Testis (tissue), 3 donors: ENCODE measurements around the gene PTPRA. TPM values are rescaled to one million over a fixed set of nuclear protein-coding genes. Genes with fewer than 3 reads are reported as not detected.

Source experiments
- DNase-seq: peaks from one replicate; pipeline ENCODE4 v3.0.0-alpha.2; 2019
- H3K27ac ChIP-seq, 2 donors: fragments of 200-600 bp; sonication (generic); one replicate each; pipeline ENCODE4 v1.5.1; 2019
- H3K27me3 ChIP-seq: fragments of 200-600 bp; sonication (generic); one replicate; pipeline ENCODE4 v1.5.1; 2019
- H3K36me3 ChIP-seq: fragments of 200-600 bp; sonication (generic); one replicate; pipeline ENCODE4 v1.5.1; 2017; ENCODE audit warnings: low read depth; ENCODE audit errors: missing control alignments
- H3K4me1 ChIP-seq: fragments of 200-600 bp; sonication (generic); one replicate; pipeline ENCODE4 v1.5.1; 2019
- H3K4me3 ChIP-seq, 2 donors: fragments of 200-600 bp; sonication (generic); one replicate each; pipeline ENCODE4 v1.5.1; 2017 to 2019
- H3K9me3 ChIP-seq: fragments of 200-600 bp; sonication (generic); one replicate; pipeline ENCODE4 v1.5.1; 2017
- CTCF ChIP-seq, 3 experiments: fragments of 450-650 bp in 2 of 3; fragments of 200-600 bp in 1 of 3; sonication (generic) in 1 of 3; IDR thresholded peaks; one replicate each; pipeline ENCODE4 v1.5.1; 2016 to 2019; ENCODE audit warnings: antibody characterized with exemption in 3 of 3, mild to moderate bottlenecking in 2 of 3, moderate library complexity in 1 of 3
- POLR2A ChIP-seq: fragments of 450-650 bp; IDR thresholded peaks from one replicate; pipeline ENCODE4 v1.6.1; 2017; ENCODE audit warnings: antibody characterized with exemption, mild to moderate bottlenecking, moderate library complexity
- WGBS, 2 donors: methylation state at CpG; one replicate each; pipeline ENCODE4 v1.1.5; 2018; 5-methylcytosine and 5-hydroxymethylcytosine counted together
- intact Hi-C: fragments of 100-400 bp; cut with DNase I; formaldehyde crosslinking; loops from one replicate; pipeline ENCODE4 v1.15.1; 2023; ENCODE audit warnings: low total_unique reads
- polyA plus RNA-seq: library from polyadenylated mRNA; stranded (reverse); fragments of 350-450 nt; fragmentation: Illumina TruSeq; extraction: RNeasy Lipid Tissue Mini Kit (QIAGEN cat#74804); gene quantifications from one replicate; pipeline ENCODE4 v1.2.3, GENCODE V29; 2014; ENCODE audit warnings: low read depth, low replicate concordance; ENCODE audit not compliant: insufficient read depth
- total RNA-seq, 2 donors: library from RNA; depleted of rRNA; stranded (reverse); fragments of >200 nt; gene quantifications; one replicate each; pipeline ENCODE4 v1.2.3, GENCODE V29; 2016

Gene PTPRA
- total and polyA plus RNA-seq, 3 donors from 2014 or later, result 52.0 to 83.8 (median 68.9) TPM

- H3K36me3 ChIP-seq, result no peaks in the 10 kb centered on the region
- H3K27ac ChIP-seq, result no peak overlapping the region
- no peaks in the 10 kb centered on the region for H3K4me1 ChIP-seq
- no peak overlapping the region for H3K4me3 ChIP-seq
- no peak for DNase-seq
- TF ChIP-seq POLR2A, result no peak
- TF ChIP-seq CTCF (IDR thresholded peaks at IDR 0.05), result no peak
- no peaks in the 10 kb centered on the region for H3K27me3 ChIP-seq
- intact Hi-C loops, result no loop called here
- H3K9me3 ChIP-seq, result no peaks in the 10 kb centered on the region
Observed at GRCh38 chr20:2922957-2923356, 49.7 kb downstream of the PTPRA start.

- TF ChIP-seq CTCF (IDR thresholded peaks at IDR 0.05) (no peak), POLR2A (no peak)
- Histone ChIP-seq H3K27ac (no peak overlapping the region), H3K27me3 (no peaks in the 10 kb centered on the region), H3K4me1 (no peaks in the 10 kb centered on the region), H3K36me3 (no peaks in the 10 kb centered on the region), H3K9me3 (no peaks in the 10 kb centered on the region), H3K4me3 (no peak overlapping the region)
- intact Hi-C loops, result no loop called here
- WGBS, 2 donors, result 75 to 88% methylated on average over 1 of the region's 1 CpG
- DNase-seq, result no peak
Observed at GRCh38 chr20:2930538-2930937, 57.3 kb downstream of the PTPRA start.

GRCh38 chr20:2932498-2932897 is 59.2 kb downstream of the PTPRA start:
- H3K27me3 ChIP-seq, result no peaks in the 10 kb centered on the region
- no peak for TF ChIP-seq CTCF (IDR thresholded peaks at IDR 0.05)
- no peak for TF ChIP-seq POLR2A
- no peaks in the 10 kb centered on the region for H3K36me3 ChIP-seq
- no peak overlapping the region for H3K27ac ChIP-seq
- no peak for DNase-seq
- no peaks in the 10 kb centered on the region for H3K9me3 ChIP-seq
- no peak overlapping the region for H3K4me3 ChIP-seq
- intact Hi-C loops, result no loop called here
- no peaks in the 10 kb centered on the region for H3K4me1 ChIP-seq

GRCh38 chr20:2937902-2938301 is 64.6 kb downstream of the PTPRA start:
- no peaks in the 10 kb centered on the region for H3K36me3 ChIP-seq
- TF ChIP-seq POLR2A (no peak), CTCF (IDR thresholded peaks at IDR 0.05) (no peak)
- H3K4me3 ChIP-seq, result no peak overlapping the region
- 94 to 96% methylated on average over 5 of the region's 5 CpGs for WGBS, 2 donors
- intact Hi-C loops, result no loop called here
- peaks cover 6% of the 10 kb centered on the region for H3K4me1 ChIP-seq
- DNase-seq, result no peak
- H3K27me3 ChIP-seq, result no peaks in the 10 kb centered on the region
- H3K9me3 ChIP-seq, result no peaks in the 10 kb centered on the region
- no peak overlapping the region for H3K27ac ChIP-seq

GRCh38 chr20:2942439-2942838 is 69.2 kb downstream of the PTPRA start:
- peak; percentile 54 for DNase-seq
- H3K27me3 ChIP-seq, result no peaks in the 10 kb centered on the region

More at GRCh38 chr20:2942439-2942838, 69.2 kb downstream of the PTPRA start:
- TF ChIP-seq CTCF (IDR thresholded peaks at IDR 0.05) (no peak), POLR2A (no peak)
- H3K27ac ChIP-seq, result no peak overlapping the region
- intact Hi-C loops, result no loop called here
- H3K4me1 ChIP-seq, result peaks cover 11% of the 10 kb centered on the region
- no peaks in the 10 kb centered on the region for H3K36me3 ChIP-seq
- no peak overlapping the region for H3K4me3 ChIP-seq
- H3K9me3 ChIP-seq, result no peaks in the 10 kb centered on the region
